Adrenal gland (tissue), 5 donors: Measurements from ENCODE around the gene ANTXRL.
"Not testable (repeated sequence)": the region's sequence is repeated elsewhere in the genome, so short reads cannot be mapped to it uniquely, and the experiment has no call there.

Experiments
- POLR2A ChIP-seq, 2 donors: fragments of 450-650 bp; IDR thresholded peaks; one replicate each; pipeline ENCODE4 v1.6.1; 2017; ENCODE audit warnings: antibody characterized with exemption in 2 of 2, mild to moderate bottlenecking in 2 of 2, moderate library complexity in 1 of 2
- TF ChIP-seq, protein P1 (sequence below), 6 experiments: fragments of 450-650 bp in 4 of 6; fragments of 200-600 bp in 2 of 6; sonication (generic) in 1 of 6; IDR thresholded peaks; 1 replicate in 5 of 6; 2 replicates in 1 of 6; pipeline versions ENCODE4 v1.5.1 to v1.8.0; 2016 to 2021; ENCODE audit warnings: antibody characterized with exemption in 6 of 6, mild to moderate bottlenecking in 2 of 6, moderate library complexity in 1 of 6
- donor health status: DM: no; HTN: no; CAD: no.

DNA sequence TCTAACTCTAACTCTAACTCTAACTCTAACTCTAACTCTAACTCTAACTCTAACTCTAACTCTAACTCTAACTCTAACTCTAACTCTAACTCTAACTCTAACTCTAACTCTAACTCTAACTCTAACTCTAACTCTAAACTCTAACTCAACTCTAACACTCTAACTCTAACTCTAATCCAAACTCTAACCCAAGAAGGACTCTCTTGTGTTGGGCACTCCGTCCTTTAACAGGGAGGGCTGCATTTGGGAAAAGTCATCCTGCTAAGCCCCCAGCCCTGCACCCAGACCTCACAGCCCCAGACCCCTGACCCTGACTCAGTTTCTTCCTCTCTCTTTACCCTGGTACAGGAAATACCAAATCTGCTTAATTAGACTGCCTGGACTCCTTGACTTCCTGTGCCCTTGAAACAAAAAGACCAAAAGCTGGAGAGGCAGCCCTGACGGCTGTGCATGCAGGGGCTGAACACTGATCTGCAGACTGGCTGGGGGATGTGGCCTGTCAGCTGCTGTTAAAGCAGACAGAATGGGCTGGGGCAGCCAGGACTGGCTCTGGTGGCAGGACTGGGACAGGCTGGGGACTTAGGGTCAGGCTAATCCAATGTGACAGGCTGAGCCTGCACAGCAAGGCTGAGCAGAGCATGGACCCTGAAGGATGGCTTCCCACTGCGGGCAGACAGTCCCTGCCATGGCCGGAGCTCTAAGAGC, 14.8 kb upstream of the ANTXRL start:
- TF ChIP-seq, protein P1, sequence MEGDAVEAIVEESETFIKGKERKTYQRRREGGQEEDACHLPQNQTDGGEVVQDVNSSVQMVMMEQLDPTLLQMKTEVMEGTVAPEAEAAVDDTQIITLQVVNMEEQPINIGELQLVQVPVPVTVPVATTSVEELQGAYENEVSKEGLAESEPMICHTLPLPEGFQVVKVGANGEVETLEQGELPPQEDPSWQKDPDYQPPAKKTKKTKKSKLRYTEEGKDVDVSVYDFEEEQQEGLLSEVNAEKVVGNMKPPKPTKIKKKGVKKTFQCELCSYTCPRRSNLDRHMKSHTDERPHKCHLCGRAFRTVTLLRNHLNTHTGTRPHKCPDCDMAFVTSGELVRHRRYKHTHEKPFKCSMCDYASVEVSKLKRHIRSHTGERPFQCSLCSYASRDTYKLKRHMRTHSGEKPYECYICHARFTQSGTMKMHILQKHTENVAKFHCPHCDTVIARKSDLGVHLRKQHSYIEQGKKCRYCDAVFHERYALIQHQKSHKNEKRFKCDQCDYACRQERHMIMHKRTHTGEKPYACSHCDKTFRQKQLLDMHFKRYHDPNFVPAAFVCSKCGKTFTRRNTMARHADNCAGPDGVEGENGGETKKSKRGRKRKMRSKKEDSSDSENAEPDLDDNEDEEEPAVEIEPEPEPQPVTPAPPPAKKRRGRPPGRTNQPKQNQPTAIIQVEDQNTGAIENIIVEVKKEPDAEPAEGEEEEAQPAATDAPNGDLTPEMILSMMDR (IDR thresholded peaks at IDR 0.05) = not testable (repeated sequence)
- TF ChIP-seq POLR2A (IDR thresholded peaks at IDR 0.05) = not testable (repeated sequence)
